NB4 (cell line): Measurements from ENCODE around the gene SHH.

Source experiments
- MYC ChIP-seq: IDR thresholded peaks from 2 replicates; pipeline ENCODE4 v1.6.1; 2011; ENCODE audit warnings: low read depth, low read length
- POLR2A ChIP-seq: IDR thresholded peaks from 2 replicates; pipeline ENCODE4 v1.6.1; 2011; ENCODE audit warnings: mild to moderate bottlenecking; ENCODE audit not compliant: insufficient read length; ENCODE audit errors: extremely low read depth
- TF ChIP-seq, protein P1 (sequence below): IDR thresholded peaks from one replicate; pipeline ENCODE4 v1.5.1; 2012; ENCODE audit warnings: low read depth, low read length

GRCh38 chr7:155800301-155800700, 12.0 kb downstream of the SHH start:
- TF ChIP-seq, protein P1, sequence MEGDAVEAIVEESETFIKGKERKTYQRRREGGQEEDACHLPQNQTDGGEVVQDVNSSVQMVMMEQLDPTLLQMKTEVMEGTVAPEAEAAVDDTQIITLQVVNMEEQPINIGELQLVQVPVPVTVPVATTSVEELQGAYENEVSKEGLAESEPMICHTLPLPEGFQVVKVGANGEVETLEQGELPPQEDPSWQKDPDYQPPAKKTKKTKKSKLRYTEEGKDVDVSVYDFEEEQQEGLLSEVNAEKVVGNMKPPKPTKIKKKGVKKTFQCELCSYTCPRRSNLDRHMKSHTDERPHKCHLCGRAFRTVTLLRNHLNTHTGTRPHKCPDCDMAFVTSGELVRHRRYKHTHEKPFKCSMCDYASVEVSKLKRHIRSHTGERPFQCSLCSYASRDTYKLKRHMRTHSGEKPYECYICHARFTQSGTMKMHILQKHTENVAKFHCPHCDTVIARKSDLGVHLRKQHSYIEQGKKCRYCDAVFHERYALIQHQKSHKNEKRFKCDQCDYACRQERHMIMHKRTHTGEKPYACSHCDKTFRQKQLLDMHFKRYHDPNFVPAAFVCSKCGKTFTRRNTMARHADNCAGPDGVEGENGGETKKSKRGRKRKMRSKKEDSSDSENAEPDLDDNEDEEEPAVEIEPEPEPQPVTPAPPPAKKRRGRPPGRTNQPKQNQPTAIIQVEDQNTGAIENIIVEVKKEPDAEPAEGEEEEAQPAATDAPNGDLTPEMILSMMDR, result no peak
- TF ChIP-seq POLR2A (no peak), MYC (no peak)
